ENCODE results near the gene KCNA2. TPM values are rescaled to one million over a fixed set of nuclear protein-coding genes. Genes with fewer than 3 reads are reported as not detected.

KCNA2 gene
- polyA plus RNA-seq, 1 of the 3 experiments (the other 2 are of a cell fraction): not detected

DNA sequence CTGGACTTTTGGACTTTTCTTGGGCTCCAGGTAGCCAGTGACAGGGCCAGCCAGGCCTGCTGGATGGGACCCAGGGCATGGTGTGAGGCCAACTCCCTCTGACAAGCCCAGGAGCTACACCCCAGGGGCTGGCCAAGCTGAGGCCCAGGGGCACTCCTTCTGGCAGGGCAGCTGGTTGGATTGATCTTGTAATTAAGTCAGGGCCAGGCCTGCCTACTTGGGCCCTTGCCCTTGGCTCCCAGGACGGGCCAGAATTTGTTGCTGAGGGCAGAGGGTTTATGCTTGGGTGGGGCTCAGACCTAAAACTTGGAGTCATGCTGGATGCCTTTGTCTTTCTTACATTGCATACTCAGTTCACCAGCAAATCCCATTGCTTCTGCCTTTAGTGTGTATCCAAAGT lies 20.7 kb downstream of the KCNA2 start:
- Histone ChIP-seq H3K27ac (ENCODE audit: low read depth in 2 of 2, low read length in 1 of 2) (no peak overlapping the region), H3K27me3 (ENCODE audit: insufficient read depth) (0 out of 2 replicates have a peak, but pooled peaks cover 5% of the 10 kb centered on the region), H3K79me2 (ENCODE audit: insufficient read depth) (no peaks in the 10 kb centered on the region), H2AFZ (ENCODE audit: low read depth) (no peak overlapping the region), H3K4me1 (ENCODE audit: control insufficient read depth in 1 of 2, insufficient read depth in 2 of 2, low read depth in 1 of 2, low read length in 1 of 2) (no peaks in the 10 kb centered on the region), H3K4me2 (no peak overlapping the region), H3K36me3 (replicated peaks in 1 of 2; ENCODE audit: control insufficient read depth in 1 of 2, insufficient read depth in 2 of 2, low read length in 1 of 2) (no peaks in the 10 kb centered on the region), H3K4me3 (ENCODE audit: low read depth in 2 of 2, low read length in 1 of 2) (no peak overlapping the region), H3K9me2 (no peaks in the 10 kb centered on the region), H3K9ac (no peak overlapping the region), H4K20me1 (ENCODE audit: insufficient read depth) (no peaks in the 10 kb centered on the region), H3K9me3 (no peaks in the 10 kb centered on the region), H3F3A (replicated peaks; ENCODE audit: insufficient read depth) (no peaks in the 10 kb centered on the region)
- ChIA-PET CTCF (interaction anchor here (0.9 to 4.9 kb wide), 4 partner anchors 9 to 89 kb away, joined by 3 to 20 read pairs (median 3); no protein-coding TSS in a partner anchor), POLR2A (no interaction called here)
- DNase-seq: no peak
- no CpG with 5 or more reads among the region's 1 CpG for WGBS (ENCODE audit: low lambda C conversion rate)
- TF ChIP-seq, protein P1, sequence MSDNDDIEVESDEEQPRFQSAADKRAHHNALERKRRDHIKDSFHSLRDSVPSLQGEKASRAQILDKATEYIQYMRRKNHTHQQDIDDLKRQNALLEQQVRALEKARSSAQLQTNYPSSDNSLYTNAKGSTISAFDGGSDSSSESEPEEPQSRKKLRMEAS (IDR thresholded peaks at IDR 0.05; ENCODE audit: low read depth): no peak
- TF ChIP-seq TEAD4 (IDR thresholded peaks at IDR 0.05; ENCODE audit: borderline replicate concordance, insufficient read depth) (no peak), MEF2A (IDR thresholded peaks at IDR 0.05; ENCODE audit: borderline replicate concordance, low read depth) (no peak), RXRA (IDR thresholded peaks at IDR 0.05; ENCODE audit: borderline replicate concordance, low read depth) (no peak), TCF12 (IDR thresholded peaks at IDR 0.05) (no peak), NRF1 (IDR thresholded peaks at IDR 0.05; ENCODE audit: low read depth, low read length) (no peak), FOXJ3 (CRISPR knock-in tag; IDR thresholded peaks at IDR 0.05) (no peak), GABPA (IDR thresholded peaks at IDR 0.05; ENCODE audit: low read depth) (no peak), GATA2 (CRISPR knock-in tag; IDR thresholded peaks at IDR 0.05) (no peak), JUND (IDR thresholded peaks at IDR 0.05) (no peak), TAF1 (IDR thresholded peaks at IDR 0.05; ENCODE audit: borderline replicate concordance, low read depth, low read length) (no peak), MXI1 (IDR thresholded peaks at IDR 0.05; ENCODE audit: low read depth, low read length) (no peak)
- TF ChIP-seq, protein P2, sequence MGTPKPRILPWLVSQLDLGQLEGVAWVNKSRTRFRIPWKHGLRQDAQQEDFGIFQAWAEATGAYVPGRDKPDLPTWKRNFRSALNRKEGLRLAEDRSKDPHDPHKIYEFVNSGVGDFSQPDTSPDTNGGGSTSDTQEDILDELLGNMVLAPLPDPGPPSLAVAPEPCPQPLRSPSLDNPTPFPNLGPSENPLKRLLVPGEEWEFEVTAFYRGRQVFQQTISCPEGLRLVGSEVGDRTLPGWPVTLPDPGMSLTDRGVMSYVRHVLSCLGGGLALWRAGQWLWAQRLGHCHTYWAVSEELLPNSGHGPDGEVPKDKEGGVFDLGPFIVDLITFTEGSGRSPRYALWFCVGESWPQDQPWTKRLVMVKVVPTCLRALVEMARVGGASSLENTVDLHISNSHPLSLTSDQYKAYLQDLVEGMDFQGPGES (IDR thresholded peaks at IDR 0.05; ENCODE audit: low read depth, low read length): no peak
- TF ChIP-seq, protein P3, sequence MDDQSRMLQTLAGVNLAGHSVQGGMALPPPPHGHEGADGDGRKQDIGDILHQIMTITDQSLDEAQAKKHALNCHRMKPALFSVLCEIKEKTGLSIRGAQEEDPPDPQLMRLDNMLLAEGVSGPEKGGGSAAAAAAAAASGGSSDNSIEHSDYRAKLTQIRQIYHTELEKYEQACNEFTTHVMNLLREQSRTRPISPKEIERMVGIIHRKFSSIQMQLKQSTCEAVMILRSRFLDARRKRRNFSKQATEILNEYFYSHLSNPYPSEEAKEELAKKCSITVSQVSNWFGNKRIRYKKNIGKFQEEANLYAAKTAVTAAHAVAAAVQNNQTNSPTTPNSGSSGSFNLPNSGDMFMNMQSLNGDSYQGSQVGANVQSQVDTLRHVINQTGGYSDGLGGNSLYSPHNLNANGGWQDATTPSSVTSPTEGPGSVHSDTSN (IDR thresholded peaks at IDR 0.05): no peak
- TF ChIP-seq, protein P4, sequence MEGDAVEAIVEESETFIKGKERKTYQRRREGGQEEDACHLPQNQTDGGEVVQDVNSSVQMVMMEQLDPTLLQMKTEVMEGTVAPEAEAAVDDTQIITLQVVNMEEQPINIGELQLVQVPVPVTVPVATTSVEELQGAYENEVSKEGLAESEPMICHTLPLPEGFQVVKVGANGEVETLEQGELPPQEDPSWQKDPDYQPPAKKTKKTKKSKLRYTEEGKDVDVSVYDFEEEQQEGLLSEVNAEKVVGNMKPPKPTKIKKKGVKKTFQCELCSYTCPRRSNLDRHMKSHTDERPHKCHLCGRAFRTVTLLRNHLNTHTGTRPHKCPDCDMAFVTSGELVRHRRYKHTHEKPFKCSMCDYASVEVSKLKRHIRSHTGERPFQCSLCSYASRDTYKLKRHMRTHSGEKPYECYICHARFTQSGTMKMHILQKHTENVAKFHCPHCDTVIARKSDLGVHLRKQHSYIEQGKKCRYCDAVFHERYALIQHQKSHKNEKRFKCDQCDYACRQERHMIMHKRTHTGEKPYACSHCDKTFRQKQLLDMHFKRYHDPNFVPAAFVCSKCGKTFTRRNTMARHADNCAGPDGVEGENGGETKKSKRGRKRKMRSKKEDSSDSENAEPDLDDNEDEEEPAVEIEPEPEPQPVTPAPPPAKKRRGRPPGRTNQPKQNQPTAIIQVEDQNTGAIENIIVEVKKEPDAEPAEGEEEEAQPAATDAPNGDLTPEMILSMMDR (IDR thresholded peaks at IDR 0.05): no peak

Data from SK-N-SH (cell line).